CD4-positive, alpha-beta T cell treated with Interleukin-6 for 4 hours (primary cell): ENCODE results near the gene E2F4.

Source experiments
- DNase-seq: peaks from one replicate; pipeline ENCODE4 v3.0.0-alpha.2; 2020; ENCODE audit warnings: mixed read lengths

E2F4 gene

DNA sequence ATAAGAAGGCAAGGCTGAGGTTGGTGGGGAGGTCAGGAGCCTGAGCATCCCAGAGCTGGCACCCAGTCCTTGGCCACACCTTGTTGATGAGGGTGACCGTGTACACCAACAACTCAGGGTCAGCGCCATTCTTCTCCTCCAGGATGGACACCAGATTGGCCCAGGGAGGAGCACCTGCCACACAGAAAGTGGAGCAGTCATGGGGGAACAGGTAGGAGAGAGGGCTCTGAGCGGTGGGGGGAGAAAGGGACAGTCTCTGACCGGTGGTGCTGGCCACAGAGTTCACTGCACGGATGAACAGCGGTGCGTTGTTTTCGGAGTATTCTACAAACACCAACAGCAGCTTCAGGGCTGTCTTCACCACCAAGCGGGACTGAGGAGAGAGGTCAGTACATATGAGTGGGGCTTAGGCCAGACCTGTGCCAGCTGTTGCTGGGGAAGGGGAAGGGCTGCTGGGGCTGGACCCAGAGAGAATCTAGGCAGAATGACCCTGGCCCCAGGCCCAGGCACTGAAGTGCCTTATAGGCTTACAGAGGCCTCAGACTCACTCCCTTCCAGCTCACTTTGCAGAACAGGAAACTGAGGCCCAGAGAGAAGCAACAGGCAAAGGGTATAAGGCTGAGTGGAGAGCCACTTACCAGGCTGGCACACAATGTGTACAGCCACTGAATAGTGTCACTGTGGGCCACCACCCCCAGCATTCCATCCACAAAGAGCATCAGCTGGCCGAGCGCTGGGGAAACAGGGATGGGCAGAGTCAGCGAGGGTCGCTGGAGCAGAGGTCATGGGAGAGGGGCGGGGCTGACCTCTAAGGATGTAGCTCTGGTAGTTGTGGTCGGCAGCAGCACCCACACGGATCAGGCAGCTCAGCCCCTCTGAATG, 45.7 kb downstream of the E2F4 start:
- DNase-seq = no peak

DNA sequence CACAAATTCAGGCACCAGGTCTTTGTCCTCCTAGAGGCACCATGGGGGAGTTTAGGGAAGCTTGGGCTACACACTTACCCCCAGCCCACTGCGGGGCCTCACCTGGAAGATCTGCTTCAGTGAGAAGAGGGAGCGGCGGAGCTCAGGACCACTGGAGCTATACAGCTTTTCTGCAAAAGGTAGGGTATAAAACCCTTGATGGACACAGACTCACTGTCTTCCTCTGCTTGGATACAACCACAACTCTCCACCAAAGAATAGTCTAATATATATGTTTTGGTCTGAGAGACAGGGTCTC, 46.3 kb downstream of the E2F4 start:
- no peak for DNase-seq

DNA sequence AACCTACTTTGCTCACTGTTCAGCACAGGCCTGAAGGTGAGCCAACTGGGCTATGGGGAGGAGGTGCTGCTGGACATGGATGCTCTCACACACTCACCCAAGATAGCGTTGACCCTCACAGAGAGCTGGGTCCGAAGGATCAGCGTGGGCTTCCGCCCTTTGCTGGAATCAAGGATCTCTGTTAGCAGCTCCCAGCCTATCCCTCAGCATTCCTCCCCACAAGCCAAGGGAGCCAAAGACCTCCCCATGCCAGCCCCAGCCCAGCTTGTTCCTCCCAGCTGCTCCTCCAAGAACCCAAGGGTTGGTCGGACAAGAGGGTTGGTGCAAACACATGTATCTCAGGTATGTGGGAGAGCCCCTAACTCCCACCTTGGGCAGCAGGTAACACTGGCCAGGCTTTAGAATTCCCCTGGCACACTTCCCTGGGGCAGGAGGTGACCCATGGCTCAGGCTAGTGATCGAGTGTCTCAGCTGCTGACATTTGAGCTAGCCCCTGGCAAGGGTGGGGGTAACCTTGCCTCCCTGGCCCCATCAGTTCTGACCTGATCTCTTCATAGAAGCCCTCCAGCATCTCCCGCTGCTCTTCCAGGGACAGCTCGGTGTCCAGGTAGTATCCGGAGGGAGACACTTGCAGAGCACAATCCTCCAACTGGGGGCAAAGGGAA, 47.0 kb downstream of the E2F4 start:
- no peak for DNase-seq

DNA sequence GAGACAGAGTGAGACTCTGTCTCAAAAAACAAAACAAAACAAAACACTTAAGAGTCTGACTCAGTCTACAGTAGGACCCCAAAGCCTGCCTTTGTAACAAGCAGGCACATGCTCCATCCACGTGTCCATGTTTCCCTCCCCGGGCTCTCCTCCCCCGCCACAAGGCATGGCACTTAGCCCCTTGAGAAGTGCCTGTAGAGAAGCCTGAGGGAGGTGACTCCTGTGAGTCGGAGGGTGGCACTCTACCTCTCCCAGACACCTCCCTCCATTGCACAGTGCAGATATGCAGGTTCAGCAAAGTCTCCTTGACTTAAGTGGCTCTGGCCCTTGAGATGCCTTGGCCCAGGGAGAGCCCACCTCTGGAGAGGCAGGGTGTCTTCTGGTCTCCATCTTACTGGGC, 48.6 kb downstream of the E2F4 start:
- no peak for DNase-seq

DNA sequence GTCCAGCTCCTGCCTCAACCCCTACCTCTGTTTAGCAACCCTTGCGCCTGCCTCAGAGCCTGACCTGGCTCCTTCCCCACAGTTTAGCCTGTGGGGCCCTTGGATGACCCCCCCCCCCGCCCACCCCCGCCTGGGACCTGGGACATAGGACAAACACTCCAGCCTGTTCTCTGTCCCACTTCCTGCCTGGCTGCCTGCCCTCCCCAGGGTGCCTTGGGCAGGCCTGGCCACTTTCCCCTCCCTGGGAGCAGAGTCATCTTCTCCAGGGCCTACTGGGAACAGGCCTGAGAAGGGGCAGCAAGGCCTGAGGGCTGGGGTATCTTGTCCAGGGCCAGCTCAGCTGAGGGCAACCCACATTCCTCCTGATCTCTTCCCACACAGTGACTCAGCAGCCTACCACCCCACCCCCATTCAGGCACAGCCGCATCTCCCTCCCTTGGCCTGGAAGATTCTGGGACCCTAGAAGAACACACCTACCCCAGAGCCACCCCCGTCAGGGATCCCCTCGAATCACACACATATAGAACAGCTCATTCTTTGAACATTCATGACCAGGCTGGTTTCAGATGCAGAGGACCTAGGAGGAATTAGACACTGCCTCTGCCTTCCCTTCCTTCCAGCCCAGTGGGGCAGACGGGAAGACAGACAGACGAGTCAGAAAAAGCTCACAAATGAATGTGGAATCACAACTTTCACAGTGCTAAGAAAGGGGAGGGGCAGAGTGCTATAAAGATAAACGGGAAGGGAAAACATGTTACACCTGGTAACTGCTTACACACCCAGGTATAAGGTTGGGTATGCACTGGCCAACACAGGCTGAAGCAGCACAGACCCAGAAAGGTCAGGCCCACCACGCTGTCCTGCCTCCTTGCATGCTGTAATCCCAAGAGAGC, 49.3 kb downstream of the E2F4 start:
- no peak for DNase-seq

DNA sequence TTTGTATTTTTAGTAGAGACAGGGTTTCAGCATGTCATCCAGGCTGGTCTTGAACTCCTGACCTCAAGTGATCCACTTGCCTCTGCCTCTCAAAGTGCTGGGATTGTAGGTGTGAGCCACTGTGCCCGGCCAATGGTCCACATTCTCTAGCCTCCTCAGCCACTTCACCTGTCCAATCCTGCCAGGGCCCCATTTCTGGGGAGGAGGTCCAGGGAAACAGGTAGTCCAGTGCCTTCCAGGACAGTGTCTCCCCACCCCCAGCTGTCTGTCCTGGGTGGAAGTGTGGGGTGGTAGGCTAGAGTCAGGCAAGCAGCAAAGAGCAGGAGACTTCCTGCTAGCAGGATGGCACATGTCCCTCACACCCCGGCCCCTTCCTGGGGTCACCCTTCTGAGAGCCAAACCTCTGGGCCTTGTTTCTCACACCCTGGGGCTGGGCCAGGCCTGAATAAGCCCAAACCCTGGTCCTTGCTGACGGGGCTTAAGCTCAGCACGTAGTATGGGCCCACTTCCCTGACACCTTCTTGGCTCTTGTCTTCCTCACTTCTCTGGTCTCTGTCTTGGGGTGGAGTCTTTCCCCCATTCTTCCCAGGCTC, 50.3 kb downstream of the E2F4 start:
- DNase-seq = no peak

DNA sequence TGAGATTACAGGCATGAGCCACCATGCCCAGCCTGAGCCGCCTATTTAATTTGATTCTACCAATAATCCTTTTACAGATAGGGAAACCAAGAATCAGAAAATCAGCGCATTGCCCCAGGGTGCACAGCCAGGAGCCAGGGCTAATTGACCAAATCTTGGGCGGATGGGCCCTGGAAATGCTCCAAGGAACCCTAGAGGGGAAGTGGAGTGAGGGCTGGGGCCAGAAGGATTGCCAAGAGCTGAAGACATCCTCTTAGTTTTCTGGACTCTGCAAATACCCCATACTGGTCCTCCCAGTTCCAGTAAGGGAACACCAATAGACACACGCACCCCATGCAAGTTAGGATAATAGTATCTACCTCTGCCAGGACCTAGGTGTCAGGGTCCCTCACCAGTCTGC, 51.5 kb downstream of the E2F4 start:
- no peak for DNase-seq

DNA sequence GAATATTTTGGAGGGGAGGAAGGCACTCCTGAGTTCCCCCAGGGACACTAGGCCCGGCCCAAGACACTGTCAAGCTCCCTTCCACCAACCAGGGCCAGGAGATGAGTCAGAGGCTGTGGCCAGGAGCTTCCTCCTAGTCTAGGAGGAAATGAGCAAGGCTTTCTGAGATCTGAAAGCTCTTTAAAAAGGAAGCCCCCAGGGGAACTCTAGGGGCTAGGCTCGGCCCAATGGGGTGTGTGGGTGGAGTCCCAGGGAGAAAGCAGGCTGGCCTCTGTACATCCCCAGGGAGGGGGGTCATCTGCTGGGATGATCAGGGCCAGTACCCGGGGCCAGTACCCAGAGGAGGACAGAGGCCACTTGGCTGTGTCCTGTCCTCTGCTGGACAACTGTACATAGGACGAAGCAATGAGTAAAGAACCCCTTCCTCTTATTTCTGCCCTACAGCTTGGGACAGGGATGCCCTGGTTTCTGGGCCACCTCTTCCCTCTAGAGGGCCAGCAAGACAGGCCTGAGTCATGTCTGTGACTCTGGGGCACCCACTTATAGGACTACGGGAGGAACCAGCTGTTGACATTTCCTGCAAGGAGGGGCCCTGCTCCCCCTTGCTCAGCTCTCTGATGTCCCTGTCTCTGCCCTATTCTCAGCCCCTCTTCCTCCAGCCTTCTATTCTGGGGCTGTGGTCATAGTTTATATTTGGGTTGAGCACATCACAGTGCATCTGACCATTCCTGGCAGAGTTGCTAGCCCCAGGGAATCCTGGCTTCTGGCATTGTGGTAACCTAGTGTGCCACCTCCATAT, 52.6 kb downstream of the E2F4 start:
- DNase-seq = peak; percentile 84

DNA sequence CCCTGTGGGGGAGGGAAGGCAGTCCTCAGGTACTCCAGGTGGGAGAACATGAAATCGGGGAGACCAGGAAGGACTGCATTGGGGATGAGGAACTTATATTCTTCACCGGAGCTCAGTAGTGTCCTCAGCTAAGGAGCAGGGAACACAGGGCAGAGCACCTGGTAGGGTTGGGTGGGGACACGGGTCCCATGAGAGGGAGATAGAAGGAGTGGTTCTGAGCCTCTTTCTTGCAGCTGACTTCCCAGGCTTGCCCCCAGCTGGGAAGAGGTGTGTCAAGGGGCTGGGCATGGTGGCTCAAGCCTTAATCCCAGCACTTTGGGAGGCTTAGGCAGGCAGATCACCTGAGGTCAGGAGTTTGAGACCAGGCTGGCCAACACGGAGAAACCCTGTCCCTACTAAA, 53.2 kb downstream of the E2F4 start:
- no peak for DNase-seq

DNA sequence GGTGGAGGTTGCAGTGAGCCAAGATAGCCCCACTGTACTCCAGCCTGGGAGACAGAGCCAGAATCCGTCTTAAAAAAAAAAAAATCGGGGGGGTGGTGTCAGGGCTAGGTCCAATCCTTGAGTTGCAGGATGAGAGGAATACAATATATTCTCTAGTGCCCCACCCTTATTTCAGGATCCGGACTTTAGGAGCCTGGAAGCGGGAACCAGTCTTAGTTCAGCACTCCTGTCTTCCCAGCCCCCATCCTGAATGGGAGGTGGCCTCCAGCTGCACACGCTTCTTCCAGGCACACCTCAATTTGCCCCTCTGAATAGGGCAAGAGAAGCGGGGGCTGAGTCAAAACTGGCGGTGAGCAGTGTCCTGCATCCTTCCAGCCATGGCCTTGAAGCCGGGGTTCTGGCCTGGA, 53.7 kb downstream of the E2F4 start:
- DNase-seq = no peak

DNA sequence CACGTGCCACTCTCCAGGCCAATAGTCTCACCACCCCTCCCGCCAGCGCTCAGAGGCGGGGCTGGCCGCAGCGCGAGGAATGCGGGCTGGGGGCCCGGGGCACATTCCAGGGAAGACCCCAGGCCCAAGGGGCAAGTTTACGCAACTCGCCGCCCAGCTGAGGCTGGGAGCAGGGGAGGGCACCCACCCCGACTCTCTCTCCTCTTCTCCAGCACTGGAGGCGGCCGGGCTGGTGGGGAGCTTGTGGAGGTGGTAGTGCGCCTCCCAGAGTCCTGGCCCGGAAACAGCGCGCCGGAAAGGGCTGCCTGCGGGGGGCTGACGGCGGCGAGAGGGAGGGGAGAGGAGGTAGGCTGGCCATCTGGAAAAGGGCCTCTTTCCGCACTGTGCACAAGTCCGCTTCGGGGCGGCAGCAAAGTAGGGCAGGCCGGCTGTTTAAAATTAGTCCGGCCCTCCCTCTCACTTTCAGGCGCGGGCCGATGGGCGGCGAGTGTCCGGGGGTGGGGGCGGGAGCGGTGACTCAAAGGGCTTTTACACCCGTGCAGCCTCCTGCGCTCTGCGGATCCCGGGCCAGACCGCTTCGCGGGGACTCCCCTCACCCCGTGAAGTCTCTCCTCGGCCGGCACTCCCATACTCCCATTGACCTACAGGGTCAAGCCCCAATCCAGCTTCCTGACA, 54.3 kb downstream of the E2F4 start:
- DNase-seq = peak; percentile 45

DNA sequence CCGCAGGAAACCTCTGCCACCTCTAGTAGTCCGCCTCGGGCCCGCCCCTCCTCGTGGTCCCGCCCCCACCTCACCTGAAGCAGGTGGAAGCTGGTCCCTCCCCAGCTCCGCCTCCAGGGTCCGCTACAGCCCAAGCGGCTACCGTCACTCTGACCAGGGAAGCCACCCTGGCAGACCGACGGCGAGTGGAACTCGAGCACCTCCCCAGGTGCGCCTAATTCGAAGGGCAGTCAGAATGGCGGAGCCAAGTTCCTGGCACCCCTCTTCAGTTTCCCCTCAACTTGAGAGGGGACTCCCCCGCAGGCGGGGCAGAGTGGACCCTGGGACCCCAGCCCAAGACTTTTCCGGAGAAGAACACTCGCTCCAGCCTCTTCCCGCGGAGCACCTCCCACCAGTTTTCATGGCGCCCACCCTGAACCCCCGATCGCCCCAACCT, 54.8 kb downstream of the E2F4 start:
- DNase-seq = peak; percentile 67

DNA sequence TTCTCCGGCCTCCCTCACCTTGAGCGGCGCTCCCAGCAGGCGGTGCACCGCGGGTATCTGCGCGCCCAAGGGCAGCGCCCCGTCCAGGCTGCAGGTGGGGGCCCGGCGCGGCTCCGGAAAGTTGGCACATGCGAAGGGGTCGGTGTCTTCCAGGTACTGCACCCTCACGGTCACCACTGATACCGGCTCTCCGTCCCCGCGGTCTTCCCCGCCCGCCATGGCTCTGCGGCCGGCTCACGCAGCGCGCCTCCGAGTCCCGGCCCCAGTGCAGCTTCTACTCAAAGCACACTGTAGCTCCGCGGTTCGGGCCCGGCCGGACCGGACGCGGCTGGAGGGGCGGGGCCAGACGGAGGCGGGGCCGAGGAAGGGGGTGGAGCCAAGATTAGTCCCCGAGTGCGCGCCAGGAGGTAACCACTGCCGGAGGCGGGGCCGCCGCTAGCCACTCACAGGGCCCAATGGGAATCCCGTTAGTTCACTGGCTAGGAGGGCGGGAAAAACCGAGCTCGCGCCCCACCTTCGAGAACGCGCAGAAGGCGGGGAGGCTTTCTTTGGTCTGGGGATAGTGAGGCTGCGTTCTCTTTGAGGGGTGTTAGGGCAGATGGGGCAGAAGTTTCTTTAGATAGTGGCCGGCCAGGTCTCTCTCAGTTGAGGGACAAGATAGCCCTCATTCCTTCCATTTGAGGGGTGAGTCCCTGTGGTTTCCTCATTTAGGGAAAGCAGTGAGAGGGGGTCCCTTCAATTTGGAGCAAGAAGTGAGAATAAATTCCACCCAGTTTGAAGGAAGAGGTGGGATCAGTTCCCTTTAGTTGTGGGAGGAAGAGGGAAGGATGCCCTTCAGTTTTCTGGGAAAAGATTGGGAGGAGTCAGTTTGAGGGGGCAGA, 55.5 kb downstream of the E2F4 start, which contains the start of gene FHOD1:
Gene FHOD1, minus strand, starts transcription at position 290 of the 881 bp plus-strand sequence. Its CDS starts 71 bp downstream, at position 219.
- DNase-seq = peak; percentile 98

DNA sequence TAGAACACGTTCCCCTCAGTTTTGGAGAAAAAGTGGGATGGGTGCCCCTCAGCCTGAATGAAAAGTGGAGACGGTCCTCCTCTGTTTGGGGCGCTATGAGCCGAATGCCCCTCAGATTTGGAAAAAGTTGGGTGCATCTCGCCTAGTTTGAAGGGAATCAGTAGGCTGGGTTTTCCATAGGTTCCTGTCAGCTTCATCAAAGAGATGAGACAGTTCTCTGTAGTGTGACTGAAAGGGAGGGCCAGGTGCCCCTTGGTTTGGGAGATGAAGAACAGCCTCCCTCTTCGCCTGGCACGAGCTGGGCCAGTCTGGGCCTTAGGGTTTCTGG, 56.1 kb downstream of the E2F4 start:
- DNase-seq = no peak
